ENCODE measurements around the gene CCN2.

The CCN2 gene

GRCh38 chr6:131998255-131998982 is 47.2 kb upstream of the CCN2 start:
- no peak overlapping the region for H3K4me2 ChIP-seq (ENCODE audit: low read length, poor library complexity, severe bottlenecking)

GRCh38 chr6:131997429-131998153 is 46.4 kb upstream of the CCN2 start:
- no peak overlapping the region for H4K8ac ChIP-seq (ENCODE audit: low read length)
- H3K14ac ChIP-seq (ENCODE audit: low read length in 2 of 2) = peak overlapping the region in 1 of 2 experiments; percentile 2
- no peaks in the 10 kb centered on the region for H3K36me3 ChIP-seq (ENCODE audit: control insufficient read depth in 1 of 2, insufficient read depth in 2 of 2, low read depth in 1 of 2, low read length in 2 of 2)
- 89% methylated on average over 5 of the region's 7 CpGs for WGBS
- no peaks in the 10 kb centered on the region for H3K27me3 ChIP-seq (ENCODE audit: control insufficient read depth in 1 of 2, insufficient read depth in 1 of 2, low read length in 2 of 2)
- H3K79me1 ChIP-seq (replicated peaks; ENCODE audit: low read length, poor library complexity, severe bottlenecking) = no peaks in the 10 kb centered on the region
- H2BK5ac ChIP-seq (ENCODE audit: low read depth, low read length, poor library complexity, severe bottlenecking) = no peak overlapping the region
- H3K4me1 ChIP-seq (ENCODE audit: control insufficient read depth, insufficient read depth, low read depth, low read length) = peaks cover 6% of the 10 kb centered on the region
- H3K4me3 ChIP-seq (ENCODE audit: insufficient read depth in 1 of 2, low read depth in 1 of 2, low read length in 2 of 2) = no peak overlapping the region
- peak overlapping the region; percentile 25 for H4K91ac ChIP-seq (ENCODE audit: low read length)
- no peak for DNase-seq
- peaks cover 7% of the 10 kb centered on the region for H3K9me3 ChIP-seq (ENCODE audit: control insufficient read depth, low read length)
- no peak overlapping the region for H2AFZ ChIP-seq (ENCODE audit: low read depth, low read length)
- H3K4me2 ChIP-seq (ENCODE audit: low read length, poor library complexity, severe bottlenecking) = no peak overlapping the region
- H2BK12ac ChIP-seq (ENCODE audit: low read length in 2 of 2) = peak overlapping the region in 1 of 2 experiments; percentile 18
- H2BK120ac ChIP-seq (ENCODE audit: low read depth, low read length) = no peak overlapping the region
- peak overlapping the region; percentile 29 for H2AK5ac ChIP-seq (ENCODE audit: low read length, severe bottlenecking)
- H2BK15ac ChIP-seq (ENCODE audit: low read depth, poor library complexity, severe bottlenecking) = no peak overlapping the region
- no peak overlapping the region for H3K9ac ChIP-seq (ENCODE audit: low read length)
- no peak overlapping the region for H3K23ac ChIP-seq (ENCODE audit: low read length in 2 of 2)
- H3K27ac ChIP-seq (ENCODE audit: low read length, poor library complexity, severe bottlenecking) = no peak overlapping the region
- H3K18ac ChIP-seq (ENCODE audit: low read depth in 1 of 2, low read length in 2 of 2) = no peak overlapping the region
- no peak overlapping the region for H3K4ac ChIP-seq (ENCODE audit: low read depth in 1 of 2, low read length in 2 of 2)

More at GRCh38 chr6:131998255-131998982, 47.2 kb upstream of the CCN2 start:
- H3K27me3 ChIP-seq (ENCODE audit: control insufficient read depth in 1 of 2, insufficient read depth in 1 of 2, low read length in 2 of 2) = no peaks in the 10 kb centered on the region
- no peak overlapping the region for H2BK15ac ChIP-seq (ENCODE audit: low read depth, poor library complexity, severe bottlenecking)
- H3K18ac ChIP-seq (ENCODE audit: low read depth in 1 of 2, low read length in 2 of 2) = no peak overlapping the region
- no peak overlapping the region for H4K91ac ChIP-seq (ENCODE audit: low read length)
- WGBS = 86% methylated on average over 8 of the region's 9 CpGs
- H3K4me1 ChIP-seq (ENCODE audit: control insufficient read depth, insufficient read depth, low read depth, low read length) = peaks cover 6% of the 10 kb centered on the region
- no peak overlapping the region for H3K27ac ChIP-seq (ENCODE audit: low read length, poor library complexity, severe bottlenecking)
- no peak overlapping the region for H3K4me3 ChIP-seq (ENCODE audit: insufficient read depth in 1 of 2, low read depth in 1 of 2, low read length in 2 of 2)
- no peak overlapping the region for H2BK12ac ChIP-seq (ENCODE audit: low read length in 2 of 2)
- no peak overlapping the region for H3K4ac ChIP-seq (ENCODE audit: low read depth in 1 of 2, low read length in 2 of 2)
- H2AK5ac ChIP-seq (ENCODE audit: low read length, severe bottlenecking) = no peak overlapping the region
- H2AFZ ChIP-seq (ENCODE audit: low read depth, low read length) = no peak overlapping the region
- no peak overlapping the region for H4K8ac ChIP-seq (ENCODE audit: low read length)
- no peak overlapping the region for H3K14ac ChIP-seq (ENCODE audit: low read length in 2 of 2)
- no peak for DNase-seq
- no peak overlapping the region for H3K23ac ChIP-seq (ENCODE audit: low read length in 2 of 2)
- H3K36me3 ChIP-seq (ENCODE audit: control insufficient read depth in 1 of 2, insufficient read depth in 2 of 2, low read depth in 1 of 2, low read length in 2 of 2) = no peaks in the 10 kb centered on the region
- no peaks in the 10 kb centered on the region for H3K79me1 ChIP-seq (replicated peaks; ENCODE audit: low read length, poor library complexity, severe bottlenecking)
- H3K9ac ChIP-seq (ENCODE audit: low read length) = no peak overlapping the region
- H3K9me3 ChIP-seq (ENCODE audit: control insufficient read depth, low read length) = peaks cover 8% of the 10 kb centered on the region
- H2BK5ac ChIP-seq (ENCODE audit: low read depth, low read length, poor library complexity, severe bottlenecking) = no peak overlapping the region
- no peak overlapping the region for H2BK120ac ChIP-seq (ENCODE audit: low read depth, low read length)

- Histone ChIP-seq H3K4me3 (ENCODE audit: insufficient read depth in 1 of 2, low read depth in 1 of 2, low read length in 2 of 2) (no peak overlapping the region), H3K9me3 (ENCODE audit: control insufficient read depth, low read length) (peaks cover 7% of the 10 kb centered on the region), H4K8ac (ENCODE audit: low read length) (no peak overlapping the region), H3K9ac (ENCODE audit: low read length) (peak overlapping the region; percentile 30), H2AFZ (ENCODE audit: low read depth, low read length) (no peak overlapping the region), H3K4me1 (ENCODE audit: control insufficient read depth, insufficient read depth, low read depth, low read length) (peaks cover 6% of the 10 kb centered on the region), H2BK15ac (ENCODE audit: low read depth, poor library complexity, severe bottlenecking) (no peak overlapping the region), H3K4ac (ENCODE audit: low read depth in 1 of 2, low read length in 2 of 2) (no peak overlapping the region), H3K79me1 (replicated peaks; ENCODE audit: low read length, poor library complexity, severe bottlenecking) (no peaks in the 10 kb centered on the region), H3K14ac (ENCODE audit: low read length in 2 of 2) (no peak overlapping the region), H3K27me3 (ENCODE audit: control insufficient read depth in 1 of 2, insufficient read depth in 1 of 2, low read length in 2 of 2) (no peaks in the 10 kb centered on the region), H4K91ac (ENCODE audit: low read length) (no peak overlapping the region), H2AK5ac (ENCODE audit: low read length, severe bottlenecking) (no peak overlapping the region), H3K36me3 (ENCODE audit: control insufficient read depth in 1 of 2, insufficient read depth in 2 of 2, low read depth in 1 of 2, low read length in 2 of 2) (no peaks in the 10 kb centered on the region), H2BK5ac (ENCODE audit: low read depth, low read length, poor library complexity, severe bottlenecking) (no peak overlapping the region), H2BK120ac (ENCODE audit: low read depth, low read length) (no peak overlapping the region), H3K23ac (ENCODE audit: low read length in 2 of 2) (no peak overlapping the region), H2BK12ac (ENCODE audit: low read length in 2 of 2) (no peak overlapping the region), H3K4me2 (ENCODE audit: low read length, poor library complexity, severe bottlenecking) (no peak overlapping the region), H3K27ac (ENCODE audit: low read length, poor library complexity, severe bottlenecking) (no peak overlapping the region), H3K18ac (ENCODE audit: low read depth in 1 of 2, low read length in 2 of 2) (no peak overlapping the region)
- WGBS = 69% methylated on average over 1 of the region's 1 CpG
- DNase-seq = peak; percentile 80
These were observed 44.7 kb upstream of the CCN2 start for GRCh38 chr6:131995917-131996316.

- no peak overlapping the region for H3K4ac ChIP-seq (ENCODE audit: low read depth in 1 of 2, low read length in 2 of 2)
- no peak overlapping the region for H2AFZ ChIP-seq (ENCODE audit: low read depth, low read length)
- no peak overlapping the region for H3K27ac ChIP-seq (ENCODE audit: low read length, poor library complexity, severe bottlenecking)
- peaks cover 1% of the 10 kb centered on the region for H3K4me1 ChIP-seq (ENCODE audit: control insufficient read depth, insufficient read depth, low read depth, low read length)
- no peak for DNase-seq
- peaks cover 7% of the 10 kb centered on the region for H3K9me3 ChIP-seq (ENCODE audit: control insufficient read depth, low read length)
- H2BK15ac ChIP-seq (ENCODE audit: low read depth, poor library complexity, severe bottlenecking) = no peak overlapping the region
- H3K36me3 ChIP-seq (ENCODE audit: control insufficient read depth in 1 of 2, insufficient read depth in 2 of 2, low read depth in 1 of 2, low read length in 2 of 2) = no peaks in the 10 kb centered on the region
- no peak overlapping the region for H2BK120ac ChIP-seq (ENCODE audit: low read depth, low read length)
- H3K79me1 ChIP-seq (replicated peaks; ENCODE audit: low read length, poor library complexity, severe bottlenecking) = no peaks in the 10 kb centered on the region
- H3K4me2 ChIP-seq (ENCODE audit: low read length, poor library complexity, severe bottlenecking) = no peak overlapping the region
- no peak overlapping the region for H2BK12ac ChIP-seq (ENCODE audit: low read length in 2 of 2)
- no peak overlapping the region for H2AK5ac ChIP-seq (ENCODE audit: low read length, severe bottlenecking)
- no peaks in the 10 kb centered on the region for H3K27me3 ChIP-seq (ENCODE audit: control insufficient read depth in 1 of 2, insufficient read depth in 1 of 2, low read length in 2 of 2)
- H4K8ac ChIP-seq (ENCODE audit: low read length) = no peak overlapping the region
- no peak overlapping the region for H3K4me3 ChIP-seq (ENCODE audit: insufficient read depth in 1 of 2, low read depth in 1 of 2, low read length in 2 of 2)
- H4K91ac ChIP-seq (ENCODE audit: low read length) = no peak overlapping the region
- 100% methylated on average over 1 of the region's 2 CpGs for WGBS
- no peak overlapping the region for H3K23ac ChIP-seq (ENCODE audit: low read length in 2 of 2)
- no peak overlapping the region for H3K18ac ChIP-seq (ENCODE audit: low read depth in 1 of 2, low read length in 2 of 2)
- no peak overlapping the region for H3K14ac ChIP-seq (ENCODE audit: low read length in 2 of 2)
- no peak overlapping the region for H2BK5ac ChIP-seq (ENCODE audit: low read depth, low read length, poor library complexity, severe bottlenecking)
- H3K9ac ChIP-seq (ENCODE audit: low read length) = no peak overlapping the region
These were observed 41.4 kb upstream of the CCN2 start for GRCh38 chr6:131992557-131992956.
